ENCODE measurements around the gene SPATA13. TPM values are rescaled to one million over a fixed set of nuclear protein-coding genes. Genes with fewer than 3 reads are reported as not detected.

Gene SPATA13
- total and polyA plus RNA-seq, 5 donors from 2014 or later, result 80.9 to 115 (median 87.9) TPM

- Histone ChIP-seq H3K27me3 (ENCODE audit: control insufficient read depth, insufficient read depth, low read length) (no peaks in the 10 kb centered on the region), H3K4me1 (ENCODE audit: control insufficient read depth, insufficient read depth, low read length, poor library complexity, severe bottlenecking) (peaks cover 6% of the 10 kb centered on the region), H3K4me3 (ENCODE audit: low read depth, low read length) (no peak overlapping the region), H3K27ac (ENCODE audit: insufficient read depth, low read length, poor library complexity, severe bottlenecking) (no peak overlapping the region), H3K36me3 (ENCODE audit: control insufficient read depth, insufficient read depth, low read length) (no peaks in the 10 kb centered on the region), H3K9me3 (ENCODE audit: control insufficient read depth in 2 of 2, low read length in 2 of 2) (no peaks in the 10 kb centered on the region)
- H3K9me3 Mint-ChIP-seq, result no peaks in the 10 kb centered on the region
- ATAC-seq (ENCODE audit: low read depth in 2 of 2), result no peak
- no peak overlapping the region for H3K27ac Mint-ChIP-seq
- no peak for DNase-seq
- H3K4me3 Mint-ChIP-seq, result no peak overlapping the region
- H3K27me3 Mint-ChIP-seq, result no peaks in the 10 kb centered on the region
- peaks cover 10 to 21% (median 17%) of the 10 kb centered on the region in 4 donors for H3K4me1 Mint-ChIP-seq
- H3K36me3 Mint-ChIP-seq, result no peaks in the 10 kb centered on the region
Observed at GRCh38 chr13:24218338-24218737, 57.8 kb downstream of the SPATA13 start.

- no peaks in the 10 kb centered on the region for H3K36me3 Mint-ChIP-seq
- H3K36me3 ChIP-seq (ENCODE audit: control insufficient read depth, insufficient read depth, low read length), result no peaks in the 10 kb centered on the region
- H3K27me3 ChIP-seq (ENCODE audit: control insufficient read depth, insufficient read depth, low read length), result no peaks in the 10 kb centered on the region
- H3K4me3 Mint-ChIP-seq, result no peak overlapping the region
- H3K9me3 Mint-ChIP-seq, result no peaks in the 10 kb centered on the region
- DNase-seq, result no peak
- no peak overlapping the region for H3K27ac Mint-ChIP-seq
- no peak overlapping the region for H3K27ac ChIP-seq (ENCODE audit: insufficient read depth, low read length, poor library complexity, severe bottlenecking)
- H3K4me3 ChIP-seq (ENCODE audit: low read depth, low read length), result no peak overlapping the region
- ATAC-seq (ENCODE audit: low read depth in 2 of 2), result no peak
- no peaks in the 10 kb centered on the region for H3K9me3 ChIP-seq (ENCODE audit: control insufficient read depth in 2 of 2, low read length in 2 of 2)
- peaks cover 10 to 21% (median 17%) of the 10 kb centered on the region in 4 donors for H3K4me1 Mint-ChIP-seq
- H3K27me3 Mint-ChIP-seq, result no peaks in the 10 kb centered on the region
- H3K4me1 ChIP-seq (ENCODE audit: control insufficient read depth, insufficient read depth, low read length, poor library complexity, severe bottlenecking), result peaks cover 9% of the 10 kb centered on the region
Observed at GRCh38 chr13:24218977-24219376, 58.5 kb downstream of the SPATA13 start.

GRCh38 chr13:24220086-24220703, 59.7 kb downstream of the SPATA13 start:
- Histone ChIP-seq H3K4me3 (ENCODE audit: low read depth, low read length) (no peak overlapping the region), H3K9me3 (ENCODE audit: control insufficient read depth in 2 of 2, low read length in 2 of 2) (no peaks in the 10 kb centered on the region), H3K27ac (ENCODE audit: insufficient read depth, low read length, poor library complexity, severe bottlenecking) (no peak overlapping the region), H3K4me1 (ENCODE audit: control insufficient read depth, insufficient read depth, low read length, poor library complexity, severe bottlenecking) (peaks cover 13% of the 10 kb centered on the region), H3K27me3 (ENCODE audit: control insufficient read depth, insufficient read depth, low read length) (no peaks in the 10 kb centered on the region), H3K36me3 (ENCODE audit: control insufficient read depth, insufficient read depth, low read length) (no peaks in the 10 kb centered on the region)
- H3K9me3 Mint-ChIP-seq, result no peaks in the 10 kb centered on the region
- no peak overlapping the region for H3K27ac Mint-ChIP-seq
- H3K27me3 Mint-ChIP-seq, result no peaks in the 10 kb centered on the region
- ATAC-seq (ENCODE audit: low read depth in 2 of 2) (peak; percentile 72 to 80), DNase-seq (peak; percentile 32 to 83 (median 74))
- H3K4me3 Mint-ChIP-seq, result no peak overlapping the region
- H3K4me1 Mint-ChIP-seq, result peaks cover 10 to 32% (median 22%) of the 10 kb centered on the region in 4 donors
- no peaks in the 10 kb centered on the region for H3K36me3 Mint-ChIP-seq

- Histone ChIP-seq H3K27ac (ENCODE audit: insufficient read depth, low read length, poor library complexity, severe bottlenecking) (no peak overlapping the region), H3K9me3 (ENCODE audit: control insufficient read depth in 2 of 2, low read length in 2 of 2) (no peaks in the 10 kb centered on the region), H3K27me3 (ENCODE audit: control insufficient read depth, insufficient read depth, low read length) (no peaks in the 10 kb centered on the region), H3K4me3 (ENCODE audit: low read depth, low read length) (no peak overlapping the region), H3K4me1 (ENCODE audit: control insufficient read depth, insufficient read depth, low read length, poor library complexity, severe bottlenecking) (peaks cover 13% of the 10 kb centered on the region), H3K36me3 (ENCODE audit: control insufficient read depth, insufficient read depth, low read length) (no peaks in the 10 kb centered on the region)
- Mint-ChIP-seq H3K4me3 (no peak overlapping the region), H3K27me3 (no peaks in the 10 kb centered on the region), H3K4me1 (peaks cover 10 to 32% (median 22%) of the 10 kb centered on the region in 4 donors), H3K36me3 (no peaks in the 10 kb centered on the region), H3K27ac (peak overlapping the region in 1 of 3 donors; percentile 11), H3K9me3 (no peaks in the 10 kb centered on the region)
- no peak for ATAC-seq (ENCODE audit: low read depth in 2 of 2)
- DNase-seq, result no peak
Observed at GRCh38 chr13:24221007-24221406, 60.5 kb downstream of the SPATA13 start.

- no peaks in the 10 kb centered on the region for H3K36me3 Mint-ChIP-seq
- H3K27me3 ChIP-seq (ENCODE audit: control insufficient read depth, insufficient read depth, low read length), result no peaks in the 10 kb centered on the region
- no peak for ATAC-seq (ENCODE audit: low read depth in 2 of 2)
- H3K4me1 Mint-ChIP-seq, result peaks cover 4 to 22% (median 12%) of the 10 kb centered on the region in 4 donors
- peaks cover 8% of the 10 kb centered on the region for H3K4me1 ChIP-seq (ENCODE audit: control insufficient read depth, insufficient read depth, low read length, poor library complexity, severe bottlenecking)
- H3K27me3 Mint-ChIP-seq, result no peaks in the 10 kb centered on the region
- H3K9me3 ChIP-seq (ENCODE audit: control insufficient read depth in 2 of 2, low read length in 2 of 2), result no peaks in the 10 kb centered on the region
- H3K9me3 Mint-ChIP-seq, result no peaks in the 10 kb centered on the region
- no peak overlapping the region for H3K4me3 Mint-ChIP-seq
- no peaks in the 10 kb centered on the region for H3K36me3 ChIP-seq (ENCODE audit: control insufficient read depth, insufficient read depth, low read length)
- DNase-seq, result no peak
- no peak overlapping the region for H3K27ac ChIP-seq (ENCODE audit: insufficient read depth, low read length, poor library complexity, severe bottlenecking)
- no peak overlapping the region for H3K4me3 ChIP-seq (ENCODE audit: low read depth, low read length)
- H3K27ac Mint-ChIP-seq, result no peak overlapping the region
Observed at GRCh38 chr13:24222756-24223155, 62.2 kb downstream of the SPATA13 start.

- no peaks in the 10 kb centered on the region for H3K9me3 ChIP-seq (ENCODE audit: control insufficient read depth in 2 of 2, low read length in 2 of 2)
- H3K36me3 Mint-ChIP-seq, result no peaks in the 10 kb centered on the region
- H3K27ac ChIP-seq (ENCODE audit: insufficient read depth, low read length, poor library complexity, severe bottlenecking), result no peak overlapping the region
- H3K27me3 ChIP-seq (ENCODE audit: control insufficient read depth, insufficient read depth, low read length), result no peaks in the 10 kb centered on the region
- H3K9me3 Mint-ChIP-seq, result no peaks in the 10 kb centered on the region
- no peaks in the 10 kb centered on the region for H3K27me3 Mint-ChIP-seq
- H3K4me3 Mint-ChIP-seq, result peak overlapping the region; percentile 60 to 91 (median 74)
- ATAC-seq (ENCODE audit: low read depth in 2 of 2) (no peak), DNase-seq (no peak)
- no peaks in the 10 kb centered on the region for H3K36me3 ChIP-seq (ENCODE audit: control insufficient read depth, insufficient read depth, low read length)
- H3K4me3 ChIP-seq (ENCODE audit: low read depth, low read length), result no peak overlapping the region
- peaks cover 8% of the 10 kb centered on the region for H3K4me1 ChIP-seq (ENCODE audit: control insufficient read depth, insufficient read depth, low read length, poor library complexity, severe bottlenecking)
- peak overlapping the region in 1 of 3 donors; percentile 65 for H3K27ac Mint-ChIP-seq
- H3K4me1 Mint-ChIP-seq, result peaks cover 3 to 18% (median 10%) of the 10 kb centered on the region in 4 donors
Observed at GRCh38 chr13:24223341-24224231, 63.1 kb downstream of the SPATA13 start.

GRCh38 chr13:24224232-24224680, 63.7 kb downstream of the SPATA13 start:
- no peaks in the 10 kb centered on the region for H3K36me3 ChIP-seq (ENCODE audit: control insufficient read depth, insufficient read depth, low read length)
- no peak overlapping the region for H3K27ac ChIP-seq (ENCODE audit: insufficient read depth, low read length, poor library complexity, severe bottlenecking)
- H3K27me3 Mint-ChIP-seq, result no peaks in the 10 kb centered on the region
- H3K4me1 Mint-ChIP-seq, result peaks cover 3 to 19% (median 11%) of the 10 kb centered on the region in 4 donors
- peak overlapping the region in 2 of 3 donors; percentile 34 to 65 for H3K27ac Mint-ChIP-seq
- no peaks in the 10 kb centered on the region for H3K9me3 ChIP-seq (ENCODE audit: control insufficient read depth in 2 of 2, low read length in 2 of 2)
- H3K4me3 ChIP-seq (ENCODE audit: low read depth, low read length), result no peak overlapping the region
- H3K4me3 Mint-ChIP-seq, result peak overlapping the region; percentile 60 to 91 (median 74)
- ATAC-seq (ENCODE audit: low read depth in 2 of 2), result no peak
- no peak for DNase-seq
- H3K36me3 Mint-ChIP-seq, result no peaks in the 10 kb centered on the region
- H3K4me1 ChIP-seq (ENCODE audit: control insufficient read depth, insufficient read depth, low read length, poor library complexity, severe bottlenecking), result peaks cover 13% of the 10 kb centered on the region
- H3K27me3 ChIP-seq (ENCODE audit: control insufficient read depth, insufficient read depth, low read length), result no peaks in the 10 kb centered on the region
- no peaks in the 10 kb centered on the region for H3K9me3 Mint-ChIP-seq
